Renal cortex interstitium (tissue), 11 donors: ENCODE results near the gene KRT80. TPM values are rescaled to one million over a fixed set of nuclear protein-coding genes. Genes with fewer than 3 reads are reported as not detected.

Experiments used
- DNase-seq, 11 donors: peaks; one replicate each; pipeline ENCODE4 v3.0.0-alpha.2; 2013; ENCODE audit warnings: low read depth in 9 of 11, low spot score in 4 of 11; ENCODE audit errors: extremely low read depth in 1 of 11
- polyA plus RNA-seq, 3 donors: library from polyadenylated mRNA; unstranded; fragments of 120-200 nt; gene quantifications; one replicate each; pipeline ENCODE4 v1.2.1, GENCODE V29; 2013; ENCODE audit not compliant: insufficient read length in 3 of 3

The KRT80 gene
- polyA plus RNA-seq, 3 donors = 0.52 to 1.8 (median 0.87) TPM

GRCh38 chr12:52126605-52127578, 64.9 kb downstream of the KRT80 start:
- peak in 1 of 11 donors; percentile 25 for DNase-seq

- no peak for DNase-seq
These were observed 65.7 kb downstream of the KRT80 start for GRCh38 chr12:52126050-52126604.

DNA sequence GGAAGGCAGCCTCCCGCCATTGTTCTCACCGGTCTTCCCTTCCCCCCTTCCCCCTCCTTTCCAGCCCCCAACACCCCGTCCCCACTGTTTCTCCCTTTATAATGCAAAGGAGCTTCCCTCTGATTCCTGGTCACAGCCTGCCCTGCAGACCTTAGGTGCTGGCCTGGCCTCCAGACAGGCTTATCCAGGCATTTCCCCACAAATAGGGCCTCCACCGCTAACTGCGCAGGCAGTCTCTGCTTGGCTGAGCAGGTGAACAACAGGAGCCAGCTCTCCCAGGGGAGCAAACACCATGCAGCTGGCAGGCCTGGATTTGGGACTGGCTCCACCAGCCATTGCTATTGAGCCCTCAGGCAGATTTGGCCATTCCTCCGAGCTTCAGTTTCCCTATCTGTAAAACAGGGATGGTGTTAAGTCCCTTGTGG, 66.3 kb downstream of the KRT80 start:
- no peak for DNase-seq

DNA sequence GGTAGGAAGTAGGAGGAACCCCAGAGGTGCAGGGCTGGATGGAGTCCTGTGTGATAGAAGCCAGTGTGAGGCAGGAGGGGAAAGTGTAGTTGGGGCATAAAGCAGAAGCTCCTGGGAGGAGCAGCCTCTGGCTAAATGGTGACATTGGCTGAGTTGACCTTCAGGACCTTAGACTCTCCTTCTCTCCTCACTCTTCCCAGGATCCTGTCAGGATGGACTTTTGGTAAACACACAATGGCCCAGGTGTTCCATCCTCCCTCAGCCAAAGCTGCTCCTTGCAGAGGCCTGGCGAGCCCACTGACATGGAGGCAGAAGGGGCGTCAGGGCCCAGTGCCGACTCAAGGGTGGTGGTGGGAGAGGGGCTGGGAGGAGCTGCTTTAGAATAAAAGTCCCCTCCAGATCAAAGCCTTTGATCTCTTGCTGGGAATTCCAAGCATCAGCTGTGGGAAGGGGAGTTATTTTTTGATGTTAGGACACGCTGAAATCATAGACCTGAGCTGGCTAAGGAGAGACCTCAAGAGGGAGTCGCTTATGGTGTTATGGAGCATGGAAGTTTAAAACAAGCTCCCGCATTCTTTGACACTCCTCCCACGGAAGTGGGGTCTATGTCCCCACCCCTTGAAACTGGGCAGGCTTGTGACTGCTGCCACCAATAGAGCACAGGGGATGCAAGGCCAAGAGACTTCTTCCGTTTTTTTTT, 68.2 kb downstream of the KRT80 start:
- peak in 1 of 11 donors; percentile 35 for DNase-seq

- DNase-seq = no peak
These were observed 68.9 kb downstream of the KRT80 start for GRCh38 chr12:52122904-52123303.

DNA sequence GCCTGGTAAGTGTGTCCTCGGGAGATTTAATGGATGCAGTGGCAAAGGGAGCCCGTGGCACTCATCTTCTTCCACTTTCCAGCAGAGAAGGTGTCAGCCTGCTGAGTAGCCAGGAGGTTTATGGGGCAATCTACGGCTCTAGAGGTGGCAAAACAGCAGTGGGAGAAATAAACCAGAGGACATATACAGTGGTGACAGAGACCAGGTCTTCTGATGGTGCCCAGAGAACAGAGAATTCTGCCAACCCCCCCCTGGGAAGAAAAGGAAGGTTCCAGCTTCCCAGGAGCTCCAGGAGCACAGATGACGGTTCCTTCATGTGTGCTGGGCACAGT, 69.3 kb downstream of the KRT80 start:
- DNase-seq = no peak

- peak in 4 of 11 donors; percentile 61 to 68 (median 62) for DNase-seq
These were observed 69.8 kb downstream of the KRT80 start for GRCh38 chr12:52121824-52122539.

GRCh38 chr12:52120951-52121823, 70.6 kb downstream of the KRT80 start:
- DNase-seq = no peak

- DNase-seq = peak in 1 of 11 donors; percentile 36
These were observed 72.2 kb downstream of the KRT80 start for GRCh38 chr12:52119398-52120254.

Other genes with a start within 250 kb of the KRT80 start
- 10 to 100 TPM; 52.6 to 59.3 (median 54.1) TPM for gene ACVR1B, start 240.3 kb downstream of the KRT80 start, polyA plus RNA-seq
- gene TAMALIN, start 185.1 kb downstream of the KRT80 start, polyA plus RNA-seq = 10 to 100 TPM; 19.7 to 21.4 (median 20.3) TPM
- 10 to 100 TPM; 14.8 to 43.3 (median 36.0) TPM for gene NR4A1, start 140.6 kb downstream of the KRT80 start, polyA plus RNA-seq
- 10 to 100 TPM; 21.8 to 32.0 (median 24.7) TPM for gene ATG101, start 122.0 kb downstream of the KRT80 start, polyA plus RNA-seq
- gene SMIM41, start 112.3 kb downstream of the KRT80 start, polyA plus RNA-seq = under 1 TPM; 0.34 to 0.73 (median 0.69) TPM
- 10 to 100 TPM; 37.4 to 64.1 (median 42.0) TPM for gene KRT7, start 41.2 kb upstream of the KRT80 start, polyA plus RNA-seq
- gene KRT86, start 82.6 kb upstream of the KRT80 start, polyA plus RNA-seq = not detected
- gene KRT81, start 99.5 kb upstream of the KRT80 start, polyA plus RNA-seq = not detected
- not detected for gene KRT83, start 129.4 kb upstream of the KRT80 start, polyA plus RNA-seq
- not detected for gene KRT85, start 175.5 kb upstream of the KRT80 start, polyA plus RNA-seq
- gene KRT84, start 193.6 kb upstream of the KRT80 start, polyA plus RNA-seq = not detected
- not detected for gene KRT82, start 214.3 kb upstream of the KRT80 start, polyA plus RNA-seq
- gene KRT75, start 242.4 kb upstream of the KRT80 start, polyA plus RNA-seq = not detected